Lower lobe of right lung (tissue), 2 donors: ENCODE results near the gene NR3C1. TPM values are rescaled to one million over a fixed set of nuclear protein-coding genes. Genes with fewer than 3 reads are reported as not detected.

Experiments used
- ATAC-seq, 2 donors: fragments of 200-7000 bp; cut with Tn5 transposase; one replicate each; pipeline ENCODE4 v1.9.1; 2020 to 2022; ENCODE audit warnings: mild to moderate bottlenecking in 2 of 2, moderate library complexity in 2 of 2
- DNase-seq: peaks from one replicate; pipeline ENCODE4 v3.0.0-alpha.2; 2020
- H3K27ac ChIP-seq: fragments of 200-600 bp; one replicate; pipeline ENCODE4 v1.8.0; 2022
- H3K27me3 ChIP-seq: fragments of 200-600 bp; one replicate; pipeline ENCODE4 v1.8.0; 2022; ENCODE audit warnings: low read depth
- H3K36me3 ChIP-seq: fragments of 200-600 bp; one replicate; pipeline ENCODE4 v1.8.0; 2022; ENCODE audit warnings: mild to moderate bottlenecking
- H3K4me1 ChIP-seq: fragments of 200-600 bp; one replicate; pipeline ENCODE4 v1.8.0; 2022
- H3K4me3 ChIP-seq: fragments of 200-600 bp; one replicate; pipeline ENCODE4 v1.8.0; 2022; ENCODE audit warnings: mild to moderate bottlenecking
- H3K9me3 ChIP-seq: fragments of 200-600 bp; one replicate; pipeline ENCODE4 v1.8.0; 2022
- intact Hi-C: fragments of 100-400 bp; cut with DNase I; formaldehyde crosslinking; loops from one replicate; pipeline ENCODE4 v1.11.0; 2022
- total RNA-seq: library from RNA; stranded (reverse); fragmentation: NEBNext Ultra II Directional; extraction: Animal tissue kit (Norgen Biotek cat#: 25700); gene quantifications from one replicate; pipeline ENCODE4 v1.2.1, GENCODE V29; 2021
- TF ChIP-seq, protein P1 (sequence below): fragments of 200-600 bp; IDR thresholded peaks from one replicate; pipeline ENCODE4 v1.8.0; 2022; ENCODE audit warnings: antibody characterized with exemption, mild to moderate bottlenecking
- donor health status: DM: no; HTN: yes; CAD: no; lungs with severe emphysema.

The NR3C1 gene
- total RNA-seq, 1 donor from 2014 or later, result 110 TPM

GRCh38 chr5:143271431-143271830, 132.1 kb downstream of the NR3C1 start:
- no peak overlapping the region for H3K4me3 ChIP-seq
- no peak for DNase-seq
- H3K4me1 ChIP-seq, result no peaks in the 10 kb centered on the region
- TF ChIP-seq, protein P1, sequence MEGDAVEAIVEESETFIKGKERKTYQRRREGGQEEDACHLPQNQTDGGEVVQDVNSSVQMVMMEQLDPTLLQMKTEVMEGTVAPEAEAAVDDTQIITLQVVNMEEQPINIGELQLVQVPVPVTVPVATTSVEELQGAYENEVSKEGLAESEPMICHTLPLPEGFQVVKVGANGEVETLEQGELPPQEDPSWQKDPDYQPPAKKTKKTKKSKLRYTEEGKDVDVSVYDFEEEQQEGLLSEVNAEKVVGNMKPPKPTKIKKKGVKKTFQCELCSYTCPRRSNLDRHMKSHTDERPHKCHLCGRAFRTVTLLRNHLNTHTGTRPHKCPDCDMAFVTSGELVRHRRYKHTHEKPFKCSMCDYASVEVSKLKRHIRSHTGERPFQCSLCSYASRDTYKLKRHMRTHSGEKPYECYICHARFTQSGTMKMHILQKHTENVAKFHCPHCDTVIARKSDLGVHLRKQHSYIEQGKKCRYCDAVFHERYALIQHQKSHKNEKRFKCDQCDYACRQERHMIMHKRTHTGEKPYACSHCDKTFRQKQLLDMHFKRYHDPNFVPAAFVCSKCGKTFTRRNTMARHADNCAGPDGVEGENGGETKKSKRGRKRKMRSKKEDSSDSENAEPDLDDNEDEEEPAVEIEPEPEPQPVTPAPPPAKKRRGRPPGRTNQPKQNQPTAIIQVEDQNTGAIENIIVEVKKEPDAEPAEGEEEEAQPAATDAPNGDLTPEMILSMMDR, result no peak
- no peak for ATAC-seq
- intact Hi-C loops, result no loop called here
- H3K27ac ChIP-seq, result no peak overlapping the region
- H3K36me3 ChIP-seq, result no peaks in the 10 kb centered on the region
- H3K27me3 ChIP-seq, result no peaks in the 10 kb centered on the region
- peaks cover 17% of the 10 kb centered on the region for H3K9me3 ChIP-seq

DNA sequence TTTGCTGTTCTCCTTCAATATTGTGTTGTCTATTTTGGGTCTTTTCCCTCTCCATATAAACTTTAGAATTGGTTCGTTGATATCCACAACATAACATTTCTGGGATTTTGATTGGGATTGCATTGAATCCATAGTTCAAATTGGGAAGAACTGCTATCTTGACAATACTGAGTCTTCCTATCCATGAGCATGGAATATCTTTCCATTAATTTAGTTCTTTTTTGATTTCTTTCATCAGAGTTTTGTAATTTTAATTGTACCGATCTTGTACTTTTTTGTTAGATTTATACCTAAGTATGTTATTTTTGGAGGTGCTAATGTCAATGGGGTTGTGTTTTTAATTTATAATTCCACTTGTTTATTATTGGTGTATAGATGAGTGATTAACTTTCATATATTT, 135.1 kb downstream of the NR3C1 start:
- no peaks in the 10 kb centered on the region for H3K36me3 ChIP-seq
- TF ChIP-seq, protein P1, result no peak
- no peak overlapping the region for H3K27ac ChIP-seq
- H3K27me3 ChIP-seq, result no peaks in the 10 kb centered on the region
- peaks cover 18% of the 10 kb centered on the region for H3K9me3 ChIP-seq
- no peaks in the 10 kb centered on the region for H3K4me1 ChIP-seq
- DNase-seq (no peak), ATAC-seq (no peak)
- no peak overlapping the region for H3K4me3 ChIP-seq
- intact Hi-C loops, result no loop called here

DNA sequence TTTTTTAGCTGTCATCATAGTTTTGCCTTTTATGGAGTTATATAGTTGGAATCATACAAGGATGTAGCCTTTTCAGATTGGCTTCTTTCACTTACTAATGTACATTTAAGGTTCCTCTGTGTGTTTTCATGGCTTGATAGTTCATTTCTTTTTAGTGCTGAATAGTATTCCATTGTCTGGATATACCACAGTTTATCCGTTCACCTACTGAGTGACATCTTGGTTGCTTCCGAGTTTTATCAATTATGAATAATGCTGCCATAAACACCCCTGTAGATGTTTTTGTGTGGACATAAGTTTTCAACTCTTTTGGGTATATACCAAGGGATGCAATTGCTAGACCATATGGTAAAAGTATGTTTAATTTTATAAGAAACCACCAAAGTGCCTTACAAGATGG, 136.3 kb downstream of the NR3C1 start:
- TF ChIP-seq, protein P1, result no peak
- H3K27me3 ChIP-seq, result no peaks in the 10 kb centered on the region
- H3K36me3 ChIP-seq, result no peaks in the 10 kb centered on the region
- peaks cover 18% of the 10 kb centered on the region for H3K9me3 ChIP-seq
- intact Hi-C loops, result no loop called here
- DNase-seq, result no peak
- no peak for ATAC-seq
- H3K4me3 ChIP-seq, result no peak overlapping the region
- H3K4me1 ChIP-seq, result no peaks in the 10 kb centered on the region
- no peak overlapping the region for H3K27ac ChIP-seq

DNA sequence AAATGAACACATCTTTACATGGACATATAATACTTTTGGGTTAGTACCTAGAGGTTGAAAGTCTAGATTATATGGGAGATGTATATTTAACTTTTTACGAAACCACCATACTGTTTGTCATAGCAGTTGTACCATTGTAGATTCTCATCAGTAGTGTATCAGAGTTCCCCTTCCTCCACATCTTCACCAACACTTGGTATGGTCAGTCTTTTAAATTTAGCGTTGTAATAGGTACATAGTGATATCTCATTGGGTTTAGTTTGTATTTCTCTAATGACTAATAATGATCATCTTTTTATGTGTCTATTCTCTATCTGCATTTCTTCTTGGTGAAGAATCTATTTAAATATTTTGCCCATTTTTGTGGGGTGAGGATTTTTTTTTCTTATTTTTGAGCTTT, 137.5 kb downstream of the NR3C1 start:
- Histone ChIP-seq H3K36me3 (no peaks in the 10 kb centered on the region), H3K9me3 (peaks cover 18% of the 10 kb centered on the region), H3K27me3 (no peaks in the 10 kb centered on the region), H3K27ac (no peak overlapping the region), H3K4me3 (no peak overlapping the region), H3K4me1 (no peaks in the 10 kb centered on the region)
- no peak for ATAC-seq
- no peak for DNase-seq
- TF ChIP-seq, protein P1, result no peak
- intact Hi-C loops, result no loop called here

GRCh38 chr5:143263272-143263810, 140.1 kb downstream of the NR3C1 start:
- DNase-seq, result no peak
- no peaks in the 10 kb centered on the region for H3K27me3 ChIP-seq
- H3K4me1 ChIP-seq, result no peaks in the 10 kb centered on the region
- no peak for ATAC-seq
- H3K4me3 ChIP-seq, result no peak overlapping the region
- H3K36me3 ChIP-seq, result no peaks in the 10 kb centered on the region
- TF ChIP-seq, protein P1, result no peak
- H3K27ac ChIP-seq, result no peak overlapping the region
- peaks cover 9% of the 10 kb centered on the region for H3K9me3 ChIP-seq
- intact Hi-C loops, result no loop called here
